GM03348 (cell line): Measurements from ENCODE around the gene CRYBA2.

Experiments used
- DNase-seq: peaks from one replicate; pipeline ENCODE4 v3.0.0; 2012; ENCODE audit warnings: low spot score

CRYBA2 gene

GRCh38 chr2:218954541-218955300 lies 38.5 kb downstream of the CRYBA2 start:
- DNase-seq: no peak

- DNase-seq: no peak
These were observed 39.8 kb downstream of the CRYBA2 start for GRCh38 chr2:218953366-218953954.

GRCh38 chr2:218952160-218952559 lies 41.1 kb downstream of the CRYBA2 start:
- no peak for DNase-seq

- DNase-seq: no peak
These were observed 46.6 kb downstream of the CRYBA2 start for GRCh38 chr2:218946621-218947020.

- DNase-seq: no peak
These were observed 48.3 kb downstream of the CRYBA2 start for GRCh38 chr2:218944759-218945404.
